T-helper 1 cell treated with Interleukin-12 subunit alpha and Interleukin-12 subunit beta and Interleukin-4 antibody, amounts not matched to agents 30 μg/mL and 1 μg/mL, for 36 hours (primary cell): Measurements from ENCODE around the gene DRAXIN.

Experiments
- H3K27ac Mint-ChIP-seq: one replicate; pipeline ENCODE4 v1.8.0; 2021; ENCODE audit warnings: mild to moderate bottlenecking, mixed read lengths
- H3K27me3 Mint-ChIP-seq: one replicate; pipeline ENCODE4 v1.8.0; 2021; ENCODE audit warnings: low read depth, mixed read lengths
- H3K36me3 Mint-ChIP-seq: one replicate; pipeline ENCODE4 v1.8.0; 2021; ENCODE audit warnings: low read depth, mixed read lengths
- H3K4me1 Mint-ChIP-seq: one replicate; pipeline ENCODE4 v1.8.0; 2021; ENCODE audit warnings: low read depth, mixed read lengths
- H3K4me3 Mint-ChIP-seq: one replicate; pipeline ENCODE4 v1.8.0; 2021; ENCODE audit warnings: mild to moderate bottlenecking, moderate library complexity, mixed read lengths
- H3K9me3 Mint-ChIP-seq: one replicate; pipeline ENCODE4 v1.8.0; 2021; ENCODE audit warnings: mixed read lengths

The DRAXIN gene

DNA sequence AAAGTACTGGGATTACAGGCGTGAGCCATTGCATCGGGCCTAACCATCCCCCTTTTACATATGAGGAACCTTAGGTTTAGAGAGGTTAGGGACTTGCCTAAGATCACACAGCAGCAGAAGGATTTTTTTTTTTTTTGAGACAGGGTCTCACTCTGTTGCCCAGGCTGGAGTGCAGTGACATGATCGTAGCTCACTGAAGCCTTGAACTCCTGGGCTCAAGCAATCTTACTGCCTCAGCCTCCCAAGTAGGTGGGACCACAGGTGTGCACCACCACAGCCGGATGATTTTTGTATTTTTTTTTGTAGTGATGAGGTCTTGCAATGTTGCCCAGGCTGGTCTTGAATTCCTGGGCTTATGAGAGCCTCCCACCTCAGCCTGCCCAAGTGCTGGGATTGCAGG is 68.3 kb downstream of the DRAXIN start:
- Mint-ChIP-seq H3K4me3 (no peak overlapping the region), H3K27me3 (peaks cover 54% of the 10 kb centered on the region), H3K36me3 (no peaks in the 10 kb centered on the region), H3K9me3 (no peaks in the 10 kb centered on the region), H3K27ac (no peak overlapping the region), H3K4me1 (peaks cover 1% of the 10 kb centered on the region)

DNA sequence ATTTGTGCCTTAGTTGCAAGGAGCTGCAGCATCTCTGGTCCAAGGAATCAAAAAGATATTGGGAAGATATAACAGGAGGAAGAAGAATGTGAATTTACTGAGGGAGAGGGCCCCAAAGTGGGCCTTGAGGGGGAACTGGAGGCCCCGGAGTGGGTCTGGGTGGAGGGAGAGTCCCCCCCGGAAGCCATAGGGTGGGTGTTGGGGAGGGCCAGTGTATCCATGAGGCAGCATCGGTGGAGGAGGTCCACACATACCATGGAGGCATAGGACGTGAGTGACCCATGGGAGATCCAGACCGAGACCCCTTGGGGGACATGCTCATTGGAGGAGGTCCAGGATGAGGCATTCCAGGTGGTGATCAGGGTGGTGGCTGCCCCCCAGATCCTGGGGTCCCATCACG is 69.8 kb downstream of the DRAXIN start:
- no peak overlapping the region for H3K4me3 Mint-ChIP-seq
- peaks cover 48% of the 10 kb centered on the region for H3K27me3 Mint-ChIP-seq
- H3K4me1 Mint-ChIP-seq = peaks cover 1% of the 10 kb centered on the region
- H3K9me3 Mint-ChIP-seq = no peaks in the 10 kb centered on the region
- H3K36me3 Mint-ChIP-seq = no peaks in the 10 kb centered on the region
- H3K27ac Mint-ChIP-seq = no peak overlapping the region

DNA sequence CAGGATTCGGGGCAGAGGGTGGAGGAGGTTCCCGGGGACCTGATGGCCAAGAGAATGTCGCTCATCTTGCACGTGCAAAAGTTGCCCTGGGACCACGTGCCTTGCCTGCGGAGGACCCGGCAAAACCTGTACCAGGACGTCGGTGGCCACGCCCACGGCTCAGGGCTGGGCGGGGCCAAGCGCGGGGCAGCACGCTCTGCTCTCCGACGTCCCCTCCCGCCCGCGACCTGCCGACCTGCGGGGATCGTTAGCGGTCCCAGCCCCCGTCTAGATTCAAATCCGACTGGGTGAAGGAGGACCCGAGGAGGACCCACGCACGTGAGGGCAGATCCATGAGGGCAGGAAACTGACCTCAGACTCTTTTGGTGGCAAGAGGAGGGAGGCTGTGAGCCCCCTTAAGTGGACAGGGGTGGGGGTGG is 70.5 kb downstream of the DRAXIN start, which contains the start of gene C1orf167:
C1orf167 (plus strand) TSS at position 206 of the 419 bp plus-strand sequence. CDS start 2,208 bp downstream, outside the sequence.
- Mint-ChIP-seq H3K9me3 (no peaks in the 10 kb centered on the region), H3K4me3 (no peak within 1 kb of the TSS), H3K27me3 (peaks cover 43% of the 10 kb centered on the region), H3K36me3 (no peaks in the 10 kb centered on the region), H3K4me1 (peaks cover 1% of the 10 kb centered on the region), H3K27ac (no peak within 1 kb of the TSS)

DNA sequence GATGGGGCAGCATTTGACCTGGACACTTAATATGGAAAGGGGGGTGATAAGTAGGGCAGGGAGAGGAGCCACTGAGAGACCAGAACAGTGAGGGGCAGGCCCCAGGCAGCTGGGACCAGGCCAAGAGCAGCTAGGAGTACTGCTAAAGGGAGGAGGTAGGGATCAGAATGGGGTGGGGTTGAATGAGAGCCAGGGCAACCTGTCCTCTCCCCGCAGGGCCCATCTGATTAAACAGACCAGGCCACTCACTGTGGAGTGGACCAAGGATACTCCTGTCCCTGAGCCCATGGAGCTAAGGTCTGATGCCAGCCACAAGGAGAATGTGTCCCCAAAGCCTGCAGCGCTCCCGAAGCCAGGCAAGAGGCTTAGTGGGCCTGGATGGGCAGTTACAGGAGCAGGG is 72.6 kb downstream of the DRAXIN start:
- Mint-ChIP-seq H3K36me3 (no peaks in the 10 kb centered on the region), H3K27me3 (peaks cover 38% of the 10 kb centered on the region), H3K4me1 (peaks cover 1% of the 10 kb centered on the region), H3K9me3 (no peaks in the 10 kb centered on the region), H3K4me3 (no peak overlapping the region), H3K27ac (no peak overlapping the region)

DNA sequence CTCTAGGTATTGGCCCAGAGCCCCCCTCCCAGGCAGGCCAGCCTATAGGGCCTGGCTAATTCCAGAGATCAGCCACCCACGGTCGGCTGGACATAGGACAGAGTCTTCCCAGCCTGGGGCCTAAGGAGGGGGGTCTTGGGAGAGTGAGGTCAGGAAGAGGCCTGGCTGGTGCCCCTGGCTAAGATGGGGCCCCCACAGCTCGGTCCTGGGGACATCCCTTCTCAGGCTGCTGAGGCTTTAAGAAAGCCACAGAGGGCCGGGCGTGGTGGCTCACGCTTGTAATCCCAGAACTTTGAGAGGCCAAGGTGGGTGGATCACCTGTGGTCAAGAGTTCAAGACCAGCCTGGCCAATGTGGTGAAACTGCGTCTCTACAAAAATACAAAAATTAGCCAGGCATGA is 73.0 kb downstream of the DRAXIN start:
- Mint-ChIP-seq H3K4me3 (no peak overlapping the region), H3K27me3 (peaks cover 34% of the 10 kb centered on the region), H3K27ac (no peak overlapping the region), H3K4me1 (peaks cover 1% of the 10 kb centered on the region), H3K9me3 (no peaks in the 10 kb centered on the region), H3K36me3 (no peaks in the 10 kb centered on the region)

DNA sequence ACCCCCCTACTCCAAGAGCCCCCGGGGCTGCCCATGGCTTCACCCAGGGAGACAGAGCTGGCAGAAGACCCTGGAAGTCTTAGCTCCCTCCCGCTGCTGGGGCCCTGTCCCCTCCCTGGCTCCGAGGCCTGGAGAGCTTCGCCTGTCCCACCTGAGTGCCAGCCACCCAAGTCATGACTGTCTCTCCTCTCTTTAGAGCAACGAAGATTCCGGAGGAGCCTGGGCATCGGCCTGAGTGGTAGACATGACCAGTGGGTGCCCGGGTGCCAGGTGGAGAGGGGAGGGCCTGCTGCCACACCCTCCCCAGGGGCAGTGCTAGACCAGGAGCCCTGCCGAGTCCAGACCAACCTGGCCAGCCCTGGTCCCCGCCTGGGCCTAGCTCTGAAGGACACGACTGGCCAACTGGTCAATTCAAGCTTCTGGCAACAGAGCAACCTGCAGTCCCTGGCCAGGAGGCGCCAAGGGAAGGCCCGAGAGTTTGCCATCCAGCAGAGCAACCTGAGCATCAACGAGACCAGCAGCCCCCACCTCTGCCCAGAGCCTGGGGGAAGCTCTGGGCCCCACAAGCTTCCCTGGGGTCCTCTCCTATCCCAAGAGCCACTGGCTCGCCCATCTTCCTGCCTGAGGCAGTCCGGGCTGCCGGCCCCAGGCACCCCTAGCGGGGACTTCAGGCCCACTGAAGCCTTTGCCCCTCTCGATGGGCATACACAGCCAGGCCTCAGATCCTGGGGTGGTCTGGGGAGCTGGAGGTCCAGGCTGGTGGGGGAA is 74.3 kb downstream of the DRAXIN start:
- Mint-ChIP-seq H3K36me3 (no peaks in the 10 kb centered on the region), H3K4me3 (no peak overlapping the region), H3K27ac (no peak overlapping the region), H3K4me1 (peaks cover 1% of the 10 kb centered on the region), H3K27me3 (peaks cover 25% of the 10 kb centered on the region), H3K9me3 (no peaks in the 10 kb centered on the region)

DNA sequence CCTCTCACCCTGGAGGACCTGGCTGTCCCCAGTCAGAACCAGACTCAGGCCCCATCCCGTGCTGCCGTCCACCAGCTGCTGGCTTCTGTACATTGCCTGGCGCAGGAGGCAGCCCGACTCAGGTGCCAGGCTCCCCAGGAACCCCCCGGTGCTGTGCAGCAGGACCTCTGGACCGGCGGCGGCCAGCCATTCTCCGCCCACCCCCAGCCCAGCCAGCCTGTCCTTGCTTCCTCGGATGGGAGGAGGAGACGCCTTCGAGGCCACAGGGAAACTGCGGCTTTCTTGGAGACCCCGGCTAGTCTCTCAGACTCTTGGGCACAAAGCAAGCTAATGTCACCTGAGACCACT is 74.9 kb downstream of the DRAXIN start:
- H3K27ac Mint-ChIP-seq = no peak overlapping the region
- no peaks in the 10 kb centered on the region for H3K9me3 Mint-ChIP-seq
- no peaks in the 10 kb centered on the region for H3K4me1 Mint-ChIP-seq
- peaks cover 20% of the 10 kb centered on the region for H3K27me3 Mint-ChIP-seq
- H3K4me3 Mint-ChIP-seq = no peak overlapping the region
- H3K36me3 Mint-ChIP-seq = no peaks in the 10 kb centered on the region

DNA sequence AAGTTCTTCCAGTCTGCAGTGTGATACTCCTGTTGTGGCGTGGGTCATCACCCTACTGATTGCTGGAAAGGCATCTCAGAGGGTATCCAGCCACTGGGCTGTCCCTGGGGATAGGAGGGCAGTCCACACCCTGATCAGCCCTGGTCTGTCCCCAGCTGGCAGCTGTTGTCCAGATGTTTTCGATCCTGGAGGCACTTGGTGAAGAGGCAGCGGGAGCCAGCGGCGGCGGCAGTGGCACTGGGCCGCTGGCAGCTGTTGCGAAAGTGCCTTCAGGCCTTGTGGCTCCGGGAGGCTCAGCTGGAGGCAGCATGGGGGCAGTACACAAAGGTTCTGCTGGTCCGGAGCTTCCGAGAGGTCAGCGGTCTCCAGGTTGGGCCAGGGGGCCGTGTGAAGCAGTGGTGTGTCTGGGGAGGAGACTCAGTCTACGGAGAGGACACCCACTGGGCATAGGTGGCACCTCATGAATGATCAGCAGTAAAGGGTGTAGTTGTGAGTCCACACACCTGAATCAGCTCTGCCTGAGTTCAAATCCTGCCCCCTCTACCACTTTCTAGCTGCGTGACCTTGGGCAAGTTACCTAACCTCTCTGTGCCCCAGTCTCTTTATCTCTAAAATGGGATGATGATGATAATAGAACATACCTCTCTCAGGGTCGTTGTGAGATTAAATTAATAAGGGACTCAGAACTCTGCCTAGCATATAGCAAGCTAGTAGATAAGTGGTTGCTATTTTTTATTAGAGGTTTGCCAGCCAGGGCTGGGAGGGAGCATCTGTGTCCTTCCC is 76.6 kb downstream of the DRAXIN start:
- Mint-ChIP-seq H3K4me1 (no peaks in the 10 kb centered on the region), H3K36me3 (no peaks in the 10 kb centered on the region), H3K4me3 (no peak overlapping the region), H3K9me3 (no peaks in the 10 kb centered on the region), H3K27me3 (peaks cover 4% of the 10 kb centered on the region), H3K27ac (no peak overlapping the region)

DNA sequence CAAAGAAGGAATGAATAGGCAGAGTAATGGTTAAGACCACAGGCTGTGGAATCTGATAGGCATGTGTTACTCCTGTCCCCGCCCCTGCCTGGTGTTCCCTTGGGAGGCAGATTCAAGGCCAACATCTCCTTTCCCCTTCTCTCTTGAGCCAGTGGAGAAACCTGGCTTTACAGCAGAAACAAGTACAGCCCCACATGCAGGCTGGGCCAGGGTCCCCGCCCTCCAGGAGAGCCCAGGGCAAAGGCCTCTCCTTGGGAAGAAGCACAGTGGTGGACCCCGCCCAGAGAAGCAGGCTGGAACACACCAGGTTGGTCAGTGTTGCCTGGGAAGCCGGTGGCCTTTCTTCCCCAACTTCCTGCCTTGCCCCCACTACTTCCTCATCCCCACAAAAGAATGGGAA is 77.3 kb downstream of the DRAXIN start:
- H3K27ac Mint-ChIP-seq = no peak overlapping the region
- H3K36me3 Mint-ChIP-seq = no peaks in the 10 kb centered on the region
- H3K4me1 Mint-ChIP-seq = no peaks in the 10 kb centered on the region
- H3K4me3 Mint-ChIP-seq = no peak overlapping the region
- no peaks in the 10 kb centered on the region for H3K27me3 Mint-ChIP-seq
- no peaks in the 10 kb centered on the region for H3K9me3 Mint-ChIP-seq

DNA sequence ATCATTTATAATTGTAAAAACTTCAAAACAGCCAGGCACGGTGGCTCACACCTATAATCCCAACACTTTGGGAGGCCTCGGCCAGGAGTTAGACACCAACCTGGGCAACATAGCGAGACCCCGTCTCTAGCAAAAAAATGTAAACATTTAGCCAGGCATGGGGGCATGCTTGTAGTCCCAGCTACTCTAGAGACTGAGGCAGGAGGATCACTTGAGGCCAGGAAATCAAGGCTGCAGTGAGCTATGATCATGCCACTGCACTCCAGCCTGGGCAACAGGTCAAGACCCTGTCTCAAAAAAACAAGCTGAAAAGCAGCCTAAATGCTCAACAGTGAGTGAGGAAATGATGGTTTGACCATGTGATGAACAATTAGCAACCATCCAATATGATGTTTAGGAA is 77.8 kb downstream of the DRAXIN start:
- no peaks in the 10 kb centered on the region for H3K27me3 Mint-ChIP-seq
- no peaks in the 10 kb centered on the region for H3K4me1 Mint-ChIP-seq
- H3K9me3 Mint-ChIP-seq = no peaks in the 10 kb centered on the region
- no peaks in the 10 kb centered on the region for H3K36me3 Mint-ChIP-seq
- H3K4me3 Mint-ChIP-seq = no peak overlapping the region
- no peak overlapping the region for H3K27ac Mint-ChIP-seq

DNA sequence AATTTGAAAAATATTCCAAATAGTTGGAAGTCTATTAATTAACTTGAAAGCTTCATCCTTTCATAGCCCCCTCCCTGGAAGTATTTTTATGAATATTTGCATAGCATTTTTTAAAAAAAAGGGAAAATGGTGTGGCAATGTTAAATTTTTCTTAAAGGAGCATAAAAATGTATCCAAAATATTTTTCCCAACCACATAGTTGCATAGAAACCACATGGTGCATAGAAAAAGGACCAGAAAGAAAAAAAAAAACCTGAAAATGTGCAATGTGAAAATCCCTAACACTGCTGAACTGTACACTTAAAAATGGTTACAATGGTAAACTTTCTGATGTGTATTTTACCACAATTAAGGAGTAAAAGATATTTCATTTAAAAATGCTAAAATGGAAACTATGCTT is 78.5 kb downstream of the DRAXIN start:
- Mint-ChIP-seq H3K27ac (no peak overlapping the region), H3K36me3 (no peaks in the 10 kb centered on the region), H3K9me3 (no peaks in the 10 kb centered on the region), H3K4me3 (no peak overlapping the region), H3K27me3 (no peaks in the 10 kb centered on the region), H3K4me1 (no peaks in the 10 kb centered on the region)

DNA sequence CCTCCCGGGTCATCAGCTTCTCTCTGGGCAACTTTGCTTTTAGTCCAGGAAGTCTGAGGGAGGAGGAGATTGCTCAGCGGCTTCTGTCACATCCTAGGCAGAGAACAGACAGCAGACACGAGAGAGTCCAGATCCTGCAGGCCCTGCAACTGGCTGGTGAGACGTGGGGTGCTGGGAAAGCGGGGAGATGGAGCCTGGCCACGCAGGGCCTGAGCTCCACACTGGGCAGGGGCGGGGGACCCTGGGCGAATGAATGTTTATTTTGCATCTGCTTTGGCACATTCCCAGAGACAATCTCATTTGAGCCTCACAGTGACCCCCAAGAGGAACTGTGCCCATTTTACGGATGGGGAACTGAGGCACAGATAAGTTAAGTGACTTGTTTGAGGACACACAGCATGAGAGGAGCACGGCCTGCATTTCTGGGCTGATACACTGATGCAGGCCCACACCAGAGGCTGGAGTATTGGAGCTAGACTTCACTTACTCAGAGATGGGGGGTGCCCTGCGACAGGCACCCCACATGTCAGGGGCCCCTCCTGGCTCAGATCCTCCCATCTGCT is 80.1 kb downstream of the DRAXIN start:
- Mint-ChIP-seq H3K9me3 (no peaks in the 10 kb centered on the region), H3K27me3 (no peaks in the 10 kb centered on the region), H3K4me1 (no peaks in the 10 kb centered on the region), H3K4me3 (no peak overlapping the region), H3K36me3 (no peaks in the 10 kb centered on the region), H3K27ac (no peak overlapping the region)

DNA sequence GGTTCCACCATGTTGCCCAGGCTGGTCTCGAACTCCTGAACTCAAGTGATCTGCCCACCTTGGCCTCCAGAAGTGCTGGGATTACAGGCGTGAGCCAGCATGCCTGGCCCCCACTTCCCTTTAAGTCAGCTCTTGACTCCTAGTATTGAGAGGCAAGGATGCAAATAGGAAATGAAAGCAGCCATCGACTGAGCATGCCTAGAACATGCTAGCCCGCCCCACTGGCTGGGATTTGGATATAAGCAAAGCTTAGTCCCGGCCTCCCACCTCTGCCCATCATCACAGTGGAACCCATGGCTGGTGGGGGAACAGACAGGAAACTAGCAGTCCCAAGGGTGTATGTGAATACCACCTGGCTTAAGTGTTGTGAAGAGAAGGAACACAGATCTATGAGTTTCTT is 80.9 kb downstream of the DRAXIN start:
- Mint-ChIP-seq H3K4me1 (no peaks in the 10 kb centered on the region), H3K4me3 (no peak overlapping the region), H3K27ac (no peak overlapping the region), H3K36me3 (no peaks in the 10 kb centered on the region), H3K9me3 (no peaks in the 10 kb centered on the region), H3K27me3 (no peaks in the 10 kb centered on the region)

DNA sequence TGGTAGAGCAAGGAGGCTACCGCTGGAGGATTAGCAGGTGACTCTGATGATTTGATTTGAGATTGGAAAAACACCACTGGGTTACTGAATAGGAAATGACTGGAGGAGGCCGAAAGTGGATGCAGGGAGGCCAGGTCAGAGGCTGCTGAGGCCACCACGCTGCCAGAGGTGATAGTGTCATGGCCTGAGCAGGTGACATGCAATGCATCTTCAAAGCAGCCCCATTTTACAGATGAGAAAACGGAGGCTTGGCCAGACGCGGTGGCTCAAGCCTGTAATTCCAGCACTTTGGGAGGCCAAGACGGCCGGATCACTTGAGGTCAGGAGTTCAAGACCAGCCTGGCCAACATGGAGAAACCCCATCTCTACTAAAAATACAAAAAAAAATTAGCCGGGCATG is 83.2 kb downstream of the DRAXIN start:
- no peaks in the 10 kb centered on the region for H3K9me3 Mint-ChIP-seq
- no peaks in the 10 kb centered on the region for H3K4me1 Mint-ChIP-seq
- no peaks in the 10 kb centered on the region for H3K27me3 Mint-ChIP-seq
- H3K27ac Mint-ChIP-seq = no peak overlapping the region
- no peak overlapping the region for H3K4me3 Mint-ChIP-seq
- H3K36me3 Mint-ChIP-seq = no peaks in the 10 kb centered on the region
